Upper lobe of left lung (tissue), 4 donors: ENCODE data around the gene MAGI2.

Source experiments
- CTCF ChIP-seq, 6 experiments: fragments of 450-650 bp in 4 of 6; fragments of 200-600 bp in 2 of 6; sonication (generic) in 2 of 6; IDR thresholded peaks; one replicate each; pipeline ENCODE4 v1.5.1; 2016 to 2019; ENCODE audit warnings: antibody characterized with exemption in 6 of 6
- EP300 ChIP-seq, 4 donors: sonication (generic); formaldehyde crosslinking; IDR thresholded peaks; one replicate each; pipeline ENCODE4 v1.5.1; 2017; ENCODE audit warnings: antibody characterized with exemption in 4 of 4, control low read depth in 2 of 4
- POLR2A ChIP-seq, 4 donors: fragments of 450-650 bp; IDR thresholded peaks; one replicate each; pipeline ENCODE4 v1.5.1; 2016 to 2017; ENCODE audit warnings: antibody characterized with exemption in 4 of 4, mild to moderate bottlenecking in 2 of 4
- POLR2AphosphoS5 ChIP-seq, 2 donors: sonication (generic); formaldehyde crosslinking; IDR thresholded peaks; one replicate each; pipeline ENCODE4 v1.5.1; 2017; ENCODE audit warnings: antibody characterized with exemption in 2 of 2

GRCh38 chr7:78055001-78055573 is 1398.4 kb downstream of the MAGI2 start:
- TF ChIP-seq POLR2A (IDR thresholded peaks at IDR 0.05) (no peak), CTCF (IDR thresholded peaks at IDR 0.05) (no peak), POLR2AphosphoS5 (IDR thresholded peaks at IDR 0.05) (no peak), EP300 (IDR thresholded peaks at IDR 0.05) (no peak)
